ENCODE measurements around the gene CHN2.
A peak's percentile ranks its signal among the peaks of the same experiment; 100 is the strongest.

CHN2 gene

DNA sequence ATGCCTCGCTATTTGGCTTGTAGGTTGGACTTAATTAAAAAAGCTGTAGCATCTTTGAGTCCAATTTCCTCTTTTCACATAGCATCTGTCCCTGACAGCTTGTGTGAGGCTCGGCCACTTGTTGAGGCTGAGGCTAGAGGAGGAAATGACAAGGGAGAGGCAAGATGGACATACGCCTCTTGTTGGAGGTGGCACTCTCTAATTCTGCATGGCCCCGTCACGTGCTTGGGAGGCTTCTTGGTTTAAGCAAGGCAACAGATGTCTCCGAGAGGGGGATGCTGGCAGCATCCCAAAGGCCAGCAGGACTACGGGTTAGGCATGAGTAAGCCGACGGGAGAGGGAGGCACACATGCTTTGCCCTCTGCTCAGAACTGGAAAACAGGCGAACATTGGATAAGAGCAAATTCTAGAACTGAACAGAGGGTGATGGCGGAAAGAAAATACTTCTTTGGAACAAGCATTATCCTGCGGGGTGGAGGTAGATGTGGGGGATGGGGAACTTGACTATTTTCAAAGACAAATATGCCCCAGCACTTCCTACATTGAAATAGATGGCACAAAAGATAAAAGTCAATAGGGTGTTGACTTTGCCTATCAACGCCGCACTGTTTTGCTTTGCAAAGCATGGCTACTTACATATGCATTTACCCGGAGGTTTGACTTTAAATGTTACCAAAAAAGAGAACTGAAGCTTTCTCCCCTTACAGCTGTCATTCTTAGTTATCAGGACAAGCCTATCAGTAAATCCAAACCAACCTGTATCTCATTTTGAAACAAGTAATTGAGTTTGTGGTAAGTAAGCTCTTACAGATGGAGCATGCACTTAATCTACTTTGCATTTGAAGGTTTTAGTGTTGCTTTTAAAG is 94.8 kb downstream of the CHN2 start:
- H3K36me3 ChIP-seq = no peaks in the 10 kb centered on the region
- H3K9me3 ChIP-seq = no peaks in the 10 kb centered on the region
- H3K4me3 ChIP-seq (ENCODE audit: low read depth, low read length) = no peak overlapping the region
- TF ChIP-seq, protein P1, sequence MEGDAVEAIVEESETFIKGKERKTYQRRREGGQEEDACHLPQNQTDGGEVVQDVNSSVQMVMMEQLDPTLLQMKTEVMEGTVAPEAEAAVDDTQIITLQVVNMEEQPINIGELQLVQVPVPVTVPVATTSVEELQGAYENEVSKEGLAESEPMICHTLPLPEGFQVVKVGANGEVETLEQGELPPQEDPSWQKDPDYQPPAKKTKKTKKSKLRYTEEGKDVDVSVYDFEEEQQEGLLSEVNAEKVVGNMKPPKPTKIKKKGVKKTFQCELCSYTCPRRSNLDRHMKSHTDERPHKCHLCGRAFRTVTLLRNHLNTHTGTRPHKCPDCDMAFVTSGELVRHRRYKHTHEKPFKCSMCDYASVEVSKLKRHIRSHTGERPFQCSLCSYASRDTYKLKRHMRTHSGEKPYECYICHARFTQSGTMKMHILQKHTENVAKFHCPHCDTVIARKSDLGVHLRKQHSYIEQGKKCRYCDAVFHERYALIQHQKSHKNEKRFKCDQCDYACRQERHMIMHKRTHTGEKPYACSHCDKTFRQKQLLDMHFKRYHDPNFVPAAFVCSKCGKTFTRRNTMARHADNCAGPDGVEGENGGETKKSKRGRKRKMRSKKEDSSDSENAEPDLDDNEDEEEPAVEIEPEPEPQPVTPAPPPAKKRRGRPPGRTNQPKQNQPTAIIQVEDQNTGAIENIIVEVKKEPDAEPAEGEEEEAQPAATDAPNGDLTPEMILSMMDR (IDR thresholded peaks at IDR 0.05; ENCODE audit: low read depth, low read length) = no peak
- DNase-seq = peak; percentile 62
- peaks cover 2% of the 10 kb centered on the region for H3K4me1 ChIP-seq
- H3K27me3 ChIP-seq = no peaks in the 10 kb centered on the region

DNA sequence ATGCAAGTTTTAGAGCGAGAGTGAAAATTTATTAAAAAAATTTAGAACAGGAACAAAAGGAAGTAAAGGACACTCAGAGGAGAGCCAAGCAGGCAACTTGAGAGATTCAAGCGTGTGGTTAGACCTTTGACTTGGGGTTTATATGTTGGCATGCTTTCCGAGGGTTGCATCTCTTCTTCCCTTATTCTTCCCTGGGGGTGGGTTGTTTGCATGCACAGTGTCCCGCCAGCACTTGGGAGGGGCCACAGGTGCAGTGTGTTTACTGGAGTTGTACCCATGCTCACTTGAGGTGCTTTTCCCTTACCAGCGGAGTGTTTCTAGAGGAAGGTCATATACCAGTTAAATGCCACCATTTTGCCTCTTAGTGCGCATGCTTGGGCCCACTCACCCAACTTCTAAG is 96.3 kb downstream of the CHN2 start:
- Histone ChIP-seq H3K4me1 (peaks cover 2% of the 10 kb centered on the region), H3K36me3 (no peaks in the 10 kb centered on the region), H3K27me3 (no peaks in the 10 kb centered on the region), H3K4me3 (ENCODE audit: low read depth, low read length) (no peak overlapping the region), H3K9me3 (no peaks in the 10 kb centered on the region)
- TF ChIP-seq, protein P1 (IDR thresholded peaks at IDR 0.05; ENCODE audit: low read depth, low read length) = no peak
- no peak for DNase-seq

DNA sequence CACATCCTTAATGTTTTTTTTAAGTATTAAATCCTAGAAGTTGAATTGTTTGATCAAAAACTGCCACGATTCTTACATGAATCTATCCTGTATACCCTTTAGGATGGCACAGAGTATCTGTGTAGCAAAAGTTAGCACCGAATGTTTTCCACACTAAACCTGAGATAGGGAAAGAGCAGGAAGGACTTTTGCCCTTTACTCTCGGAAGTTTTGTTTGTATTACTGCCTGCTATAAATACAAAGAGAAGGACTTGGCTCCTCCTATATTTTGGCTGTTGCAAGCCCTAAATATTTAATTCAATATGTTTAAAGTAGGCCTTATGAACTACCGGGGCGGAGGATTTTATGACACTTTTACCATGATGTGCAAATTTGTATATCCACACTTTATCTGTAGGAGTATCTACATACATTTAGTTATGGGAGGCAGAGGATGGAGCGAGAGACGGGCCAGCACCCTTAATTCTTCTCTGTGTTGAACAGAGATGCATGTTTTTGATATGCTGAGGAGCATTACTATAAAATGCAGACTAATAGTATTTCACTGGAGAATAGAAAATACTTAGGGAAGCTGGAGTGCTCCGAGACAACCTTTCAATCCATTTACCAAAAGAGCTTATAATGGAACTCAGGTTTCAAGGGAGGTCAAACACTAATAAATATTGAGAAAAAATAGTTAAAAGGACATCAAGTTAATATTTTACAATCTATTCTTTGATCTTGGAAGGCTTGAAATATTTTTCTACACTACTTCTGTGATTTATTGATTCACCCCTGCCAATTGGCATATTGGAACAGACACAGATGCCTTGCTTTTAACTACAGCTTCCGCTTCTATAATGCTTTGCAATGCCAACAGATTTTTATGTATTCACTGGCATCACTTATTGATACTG is 97.4 kb downstream of the CHN2 start:
- no peaks in the 10 kb centered on the region for H3K27me3 ChIP-seq

DNA sequence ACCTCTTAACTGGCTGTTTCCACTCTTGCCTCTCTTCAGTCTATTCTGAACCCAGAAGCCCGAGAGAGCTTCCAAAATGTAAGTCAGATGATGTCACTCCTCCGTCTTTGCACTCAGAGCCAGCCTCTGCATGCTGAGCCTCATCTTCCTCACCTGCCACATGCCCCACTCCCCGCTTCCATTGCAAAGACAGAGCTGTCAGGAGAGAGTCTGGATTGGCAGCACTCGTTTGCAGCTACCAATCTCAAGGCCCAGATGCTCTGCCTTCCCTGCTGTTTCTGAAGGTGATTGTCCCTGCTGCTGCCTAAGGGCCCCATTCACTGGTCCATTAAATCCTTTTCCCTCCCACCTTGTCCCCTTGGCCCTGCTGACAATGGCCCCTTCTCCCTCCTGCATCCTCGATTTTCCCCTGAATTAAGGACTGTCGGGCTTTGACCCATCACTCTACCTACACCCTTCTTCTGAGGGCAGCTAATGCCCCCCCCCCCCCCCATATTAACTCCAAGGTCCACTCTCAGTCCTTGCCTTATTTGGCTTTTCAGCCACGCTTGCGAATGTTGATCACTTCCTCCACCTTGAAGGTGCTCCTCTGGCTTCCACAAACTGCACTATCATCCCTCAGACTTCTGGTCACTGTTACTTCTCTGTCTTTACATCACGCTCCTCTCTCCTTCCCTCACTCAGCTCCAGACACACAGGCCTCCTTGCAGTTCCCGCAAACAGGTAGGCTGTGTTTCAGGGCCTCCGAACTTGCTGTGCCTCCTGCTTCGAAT is 98.5 kb downstream of the CHN2 start:
- TF ChIP-seq, protein P1 (IDR thresholded peaks at IDR 0.05; ENCODE audit: low read depth, low read length) = no peak
- no peaks in the 10 kb centered on the region for H3K9me3 ChIP-seq

More for the DNA sequence above, 97.4 kb downstream of the CHN2 start:
- TF ChIP-seq, protein P1 (IDR thresholded peaks at IDR 0.05; ENCODE audit: low read depth, low read length) = no peak
- no peak for DNase-seq
- Histone ChIP-seq H3K4me1 (peaks cover 2% of the 10 kb centered on the region), H3K36me3 (no peaks in the 10 kb centered on the region), H3K4me3 (ENCODE audit: low read depth, low read length) (no peak overlapping the region), H3K9me3 (no peaks in the 10 kb centered on the region)

DNA sequence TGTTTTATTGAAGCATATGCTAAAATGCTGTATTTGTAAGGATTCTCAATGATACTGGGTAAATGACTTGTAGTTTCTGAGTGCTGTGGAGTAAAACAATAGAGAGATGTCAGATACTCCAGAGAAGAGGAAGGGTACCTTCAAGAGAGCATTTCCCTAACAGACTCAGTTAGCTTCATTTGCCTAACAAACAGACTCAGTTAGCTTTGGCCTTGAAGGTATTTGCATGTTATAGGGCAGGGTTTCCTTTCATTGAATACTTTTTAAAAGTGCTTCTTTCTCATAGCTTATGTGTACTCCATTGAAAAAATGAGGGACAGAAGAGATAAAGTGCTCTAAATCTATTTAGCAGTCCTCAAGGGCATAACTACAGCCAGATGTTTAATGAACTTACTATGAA is 101.8 kb downstream of the CHN2 start:
- TF ChIP-seq, protein P1 (IDR thresholded peaks at IDR 0.05; ENCODE audit: low read depth, low read length) = no peak
- no peak for DNase-seq
- no peaks in the 10 kb centered on the region for H3K9me3 ChIP-seq
- no peaks in the 10 kb centered on the region for H3K27me3 ChIP-seq
- H3K4me1 ChIP-seq = no peaks in the 10 kb centered on the region
- H3K4me3 ChIP-seq (ENCODE audit: low read depth, low read length) = no peak overlapping the region
- H3K36me3 ChIP-seq = no peaks in the 10 kb centered on the region

More for the DNA sequence above, 98.5 kb downstream of the CHN2 start:
- no peak for DNase-seq
- no peak overlapping the region for H3K4me3 ChIP-seq (ENCODE audit: low read depth, low read length)
- peaks cover 2% of the 10 kb centered on the region for H3K4me1 ChIP-seq
- no peaks in the 10 kb centered on the region for H3K36me3 ChIP-seq
- no peaks in the 10 kb centered on the region for H3K27me3 ChIP-seq
